HEK293 (cell line): ENCODE results near the gene GPR152.
A peak's percentile ranks its signal among the peaks of the same experiment; 100 is the strongest.
"Not testable (repeated sequence)": the region's sequence is repeated elsewhere in the genome, so short reads cannot be mapped to it uniquely, and the experiment has no call there.

ENCODE experiments used
- CTCF ChIA-PET: fragments of 350-600 bp; formaldehyde crosslinking; extraction: SDS; loops from one replicate; lab custom pipeline; 2021; ENCODE audit warnings: antibody characterized with exemption; lab: Yijun Ruan, JAX
- POLR2A ChIA-PET: fragments of 300-600 bp; formaldehyde crosslinking; extraction: SDS; loops from one replicate; lab custom pipeline; 2020; ENCODE audit warnings: antibody characterized with exemption, inconsistent platforms; lab: Yijun Ruan, JAX
- H3K27ac ChIP-seq: fragments of 200-500 bp; sonication (Bioruptor generic); 2 replicates; pipeline ENCODE4 v1.5.1; 2014; ENCODE audit warnings: low read depth, low read length, control low read depth, inconsistent platforms; ENCODE audit errors: extremely low read depth
- H3K36me3 ChIP-seq, 2 experiments: fragments of 200-500 bp in 1 of 2; sonication (Bioruptor generic) in 1 of 2; 1 replicate in 1 of 2; 2 replicates in 1 of 2; pipeline ENCODE4 v1.5.1; 2014 to 2017; ENCODE audit warnings: inconsistent platforms in 2 of 2, low read length in 2 of 2; ENCODE audit not compliant: control insufficient read depth in 2 of 2, insufficient read depth in 1 of 2
- H3K4me1 ChIP-seq: fragments of 200-500 bp; sonication (Bioruptor generic); 2 replicates; pipeline ENCODE4 v1.5.1; 2014; ENCODE audit warnings: mild to moderate bottlenecking, low read length, inconsistent platforms; ENCODE audit not compliant: control insufficient read depth, insufficient read depth
- H3K4me3 ChIP-seq: 2 replicates; pipeline ENCODE4 v1.5.1; 2011; ENCODE audit warnings: low read depth, mild to moderate bottlenecking, control low read depth, low read length, moderate library complexity
- H3K9me3 ChIP-seq: fragments of 200-500 bp; sonication (Bioruptor generic); 2 replicates; pipeline ENCODE4 v1.5.1; 2014; ENCODE audit warnings: low read depth, low read length, inconsistent platforms; ENCODE audit not compliant: control insufficient read depth, insufficient read depth
- ELK4 ChIP-seq: IDR thresholded peaks from 2 replicates; pipeline ENCODE4 v1.6.1; 2011; ENCODE audit warnings: mild to moderate bottlenecking, low read depth, low read length, borderline replicate concordance
- GLIS2 ChIP-seq: fragments of 450-650 bp; formaldehyde crosslinking; IDR thresholded peaks from 2 replicates; pipeline ENCODE4 v1.5.1; 2016; ENCODE audit warnings: missing biosample characterization, missing genetic modification characterization
- KLF17 ChIP-seq: fragments of 450-650 bp; formaldehyde crosslinking; IDR thresholded peaks from 2 replicates; pipeline ENCODE4 v1.5.1; 2016; ENCODE audit warnings: missing biosample characterization, missing genetic modification characterization
- OSR2 ChIP-seq: fragments of 450-650 bp; formaldehyde crosslinking; IDR thresholded peaks from 2 replicates; pipeline ENCODE4 v1.5.1; 2016; ENCODE audit warnings: missing biosample characterization, missing genetic modification characterization
- SCRT2 ChIP-seq: fragments of 450-650 bp; formaldehyde crosslinking; IDR thresholded peaks from 2 replicates; pipeline ENCODE4 v1.5.1; 2016; ENCODE audit warnings: missing biosample characterization, missing genetic modification characterization
- SP7 ChIP-seq: fragments of 450-650 bp; formaldehyde crosslinking; IDR thresholded peaks from 2 replicates; pipeline ENCODE4 v1.5.1; 2016; ENCODE audit warnings: missing biosample characterization, missing genetic modification characterization
- TRIM28 ChIP-seq: IDR thresholded peaks from 2 replicates; pipeline ENCODE4 v1.6.1; 2011; ENCODE audit warnings: low read length, control low read depth, borderline replicate concordance
- YY1 ChIP-seq: fragments of 450-650 bp; formaldehyde crosslinking; IDR thresholded peaks from 2 replicates; pipeline ENCODE4 v1.5.1; 2018; ENCODE audit warnings: missing biosample characterization, missing genetic modification characterization
- ZBTB20 ChIP-seq: fragments of 450-650 bp; formaldehyde crosslinking; IDR thresholded peaks from 2 replicates; pipeline ENCODE4 v1.5.1; 2016; ENCODE audit warnings: missing biosample characterization, missing genetic modification characterization
- ZBTB48 ChIP-seq: fragments of 450-650 bp; formaldehyde crosslinking; IDR thresholded peaks from 2 replicates; pipeline ENCODE4 v1.5.1; 2016; ENCODE audit warnings: missing biosample characterization, missing genetic modification characterization
- ZBTB8A ChIP-seq: fragments of 450-650 bp; formaldehyde crosslinking; IDR thresholded peaks from 2 replicates; pipeline ENCODE4 v1.5.1; 2016; ENCODE audit warnings: missing biosample characterization, missing genetic modification characterization
- ZNF18 ChIP-seq: fragments of 450-650 bp; formaldehyde crosslinking; IDR thresholded peaks from 2 replicates; pipeline ENCODE4 v1.5.1; 2016; ENCODE audit warnings: missing biosample characterization, missing genetic modification characterization
- ZNF292 ChIP-seq: fragments of 450-650 bp; formaldehyde crosslinking; IDR thresholded peaks from 2 replicates; pipeline ENCODE4 v1.5.1; 2016; ENCODE audit warnings: low read depth, missing biosample characterization, missing genetic modification characterization, borderline replicate concordance
- ZNF335 ChIP-seq: fragments of 450-650 bp; formaldehyde crosslinking; conservative IDR thresholded peaks from 2 replicates; pipeline ENCODE4 v1.5.1; 2016; ENCODE audit warnings: missing biosample characterization, missing genetic modification characterization
- ZNF394 ChIP-seq: fragments of 450-650 bp; formaldehyde crosslinking; IDR thresholded peaks from 2 replicates; pipeline ENCODE4 v1.5.1; 2016; ENCODE audit warnings: missing biosample characterization, missing genetic modification characterization, mild to moderate bottlenecking, moderate library complexity, borderline replicate concordance
- ZNF404 ChIP-seq: fragments of 450-650 bp; formaldehyde crosslinking; IDR thresholded peaks from 2 replicates; pipeline ENCODE4 v1.5.1; 2017; ENCODE audit warnings: missing biosample characterization, missing genetic modification characterization
- ZNF449 ChIP-seq: fragments of 450-650 bp; formaldehyde crosslinking; IDR thresholded peaks from 2 replicates; pipeline ENCODE4 v1.5.1; 2017; ENCODE audit warnings: missing biosample characterization, mild to moderate bottlenecking, missing genetic modification characterization, moderate library complexity
- ZNF549 ChIP-seq: fragments of 450-650 bp; IDR thresholded peaks from 2 replicates; pipeline ENCODE4 v1.5.1; 2018; ENCODE audit warnings: missing biosample characterization, missing genetic modification characterization, mild to moderate bottlenecking, inconsistent platforms, moderate library complexity
- ZNF561 ChIP-seq: fragments of 450-650 bp; IDR thresholded peaks from 2 replicates; pipeline ENCODE4 v1.5.1; 2018; ENCODE audit warnings: missing biosample characterization, missing genetic modification characterization, borderline replicate concordance
- ZSCAN5A ChIP-seq: fragments of 450-650 bp; formaldehyde crosslinking; IDR thresholded peaks from 2 replicates; pipeline ENCODE4 v1.5.1; 2016; ENCODE audit warnings: missing biosample characterization, missing genetic modification characterization
- ZXDB ChIP-seq: fragments of 450-650 bp; formaldehyde crosslinking; IDR thresholded peaks from 2 replicates; pipeline ENCODE4 v1.5.1; 2016; ENCODE audit warnings: missing biosample characterization, missing genetic modification characterization

The GPR152 gene

GRCh38 chr11:67402192-67402839 lies 50.2 kb downstream of the GPR152 start:
- ChIA-PET POLR2A (interaction anchor here (0.7 to 3.3 kb wide), 21 partner anchors 9 to 227 kb away, joined by 3 to 53 read pairs (median 7); partner anchors contain the start of genes GPR152, GSTP1, NUDT8 and PITPNM1), CTCF (interaction anchor here (0.5 to 2.8 kb wide), 21 partner anchors 10 to 475 kb away, joined by 3 to 20 read pairs (median 6); partner anchors contain the start of genes PITPNM1, RAD9A and TMEM134)
- Histone ChIP-seq H3K4me3 (peak overlapping the region; percentile 14), H3K36me3 (peaks cover 0 to 33% of the 10 kb centered on the region in 2 experiments; a peak in 1 of 3 replicates)
- H3K4me1 ChIP-seq, H3K9me3 ChIP-seq, H3K27ac ChIP-seq: not testable (repeated sequence)
- TF ChIP-seq GLIS2 (tag by site-specific recombination) = 0 out of 2 replicates have a peak, but pooled peaks have one; percentile 26
- TF ChIP-seq ZNF394 (tag by site-specific recombination) = peak; percentile 81
- TF ChIP-seq ZNF335 (tag by site-specific recombination) = 0 out of 2 replicates have a peak, but pooled peaks have one; percentile 19
- peak; percentile 15; the same call in 1 of the 2 replicates for TF ChIP-seq ZBTB8A (tag by site-specific recombination)
- TF ChIP-seq SP7 (tag by site-specific recombination) = peak; percentile 85
- TF ChIP-seq OSR2 (tag by site-specific recombination) = peak; percentile 61
- TF ChIP-seq ZNF449 (tag by site-specific recombination) = 0 out of 2 replicates have a peak, but pooled peaks have one; percentile 10
- TF ChIP-seq KLF17 = peak; percentile 63; the same call in 1 of the 2 replicates
- peak; percentile 11; the same call in 1 of the 2 replicates for TF ChIP-seq ZBTB48 (tag by site-specific recombination)

- Histone ChIP-seq H3K9me3 (no peaks in the 10 kb centered on the region), H3K4me1 (no peaks in the 10 kb centered on the region)
- CTCF ChIA-PET = interaction anchor here (0.5 to 2.8 kb wide), 26 partner anchors 9 to 475 kb away, joined by 3 to 20 read pairs (median 5); partner anchors contain the start of genes PITPNM1, RAD9A and TMEM134
- TF ChIP-seq ELK4 = peak; percentile 29; the same call in 1 of the 2 replicates
- TF ChIP-seq ZNF561 (tag by site-specific recombination) = 0 out of 2 replicates have a peak, but pooled peaks have one; percentile 22
- no peak for TF ChIP-seq ZNF292 (tag by site-specific recombination)
- TF ChIP-seq TRIM28 = no peak
- no peak for TF ChIP-seq SCRT2
- TF ChIP-seq ZNF18 (tag by site-specific recombination) = no peak
- no peak for TF ChIP-seq ZSCAN5A (tag by site-specific recombination)
- TF ChIP-seq ZNF549 (tag by site-specific recombination) = no peak
- no peak for TF ChIP-seq ZXDB (tag by site-specific recombination)
- no peak for TF ChIP-seq ZNF404 (tag by site-specific recombination)
- peak; percentile 94 for TF ChIP-seq ZNF449 (tag by site-specific recombination)
- TF ChIP-seq ZBTB20 = 0 out of 2 replicates have a peak, but pooled peaks have one; percentile 4
- peak; percentile 23; the same call in 1 of the 2 replicates for TF ChIP-seq YY1 (tag by site-specific recombination)
These were observed 50.9 kb downstream of the GPR152 start, which contains the start of gene PPP1CA for GRCh38 chr11:67401495-67402191. TSS of gene PPP1CA (minus strand) at chr11:67401858. CDS start at chr11:67401782, 76 bp downstream.

More at GRCh38 chr11:67401495-67402191, 50.9 kb downstream of the GPR152 start, which contains the start of gene PPP1CA:
- POLR2A ChIA-PET = interaction anchor here (0.7 to 3.3 kb wide), 26 partner anchors 9 to 228 kb away, joined by 3 to 53 read pairs (median 6); partner anchors contain the start of genes AIP, CORO1B, GPR152 and GSTP1
- Histone ChIP-seq H3K27ac (peak within 1 kb of the TSS; percentile 88), H3K4me3 (peak within 1 kb of the TSS; percentile 79), H3K36me3 (peaks cover 0 to 39% of the 10 kb centered on the region in 2 experiments; a peak in 1 of 3 replicates)
